Measurements from ENCODE around the gene TUBA4A. TPM values are rescaled to one million over a fixed set of nuclear protein-coding genes. Genes with fewer than 3 reads are reported as not detected.
A peak's percentile ranks its signal among the peaks of the same experiment; 100 is the strongest.
"Not testable (repeated sequence)": the region's sequence is repeated elsewhere in the genome, so short reads cannot be mapped to it uniquely, and the experiment has no call there.

Gene TUBA4A
- total RNA-seq, 2 donors from 2014 or later, result 51.7 to 159 TPM

DNA sequence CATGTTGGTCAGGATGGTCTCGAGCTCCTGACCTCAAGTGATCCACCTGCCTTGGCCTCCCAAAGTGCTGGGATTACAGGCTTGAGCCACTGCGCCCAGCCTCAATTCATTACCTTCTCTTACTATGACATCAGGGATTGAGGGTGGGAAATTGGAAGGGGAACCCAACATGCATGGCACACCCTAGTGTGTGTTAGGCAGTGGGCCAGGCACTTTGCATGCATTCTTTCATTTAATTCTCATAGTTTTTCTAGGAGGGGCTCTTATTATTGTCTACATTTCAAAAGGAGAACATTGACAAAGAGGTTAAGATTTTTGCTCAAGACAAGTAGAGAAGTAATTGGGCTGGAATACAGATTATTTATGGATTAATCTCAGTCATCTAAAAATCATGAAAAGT lies 14.6 kb upstream of the TUBA4A start:
- Histone ChIP-seq H3K9me3 (no peaks in the 10 kb centered on the region), H3K27ac (no peak overlapping the region), H3K36me3 (no peaks in the 10 kb centered on the region), H3K4me3 (no peak overlapping the region), H3K27me3 (no peaks in the 10 kb centered on the region), H3K4me1 (no peaks in the 10 kb centered on the region)
- TF ChIP-seq, protein P1, sequence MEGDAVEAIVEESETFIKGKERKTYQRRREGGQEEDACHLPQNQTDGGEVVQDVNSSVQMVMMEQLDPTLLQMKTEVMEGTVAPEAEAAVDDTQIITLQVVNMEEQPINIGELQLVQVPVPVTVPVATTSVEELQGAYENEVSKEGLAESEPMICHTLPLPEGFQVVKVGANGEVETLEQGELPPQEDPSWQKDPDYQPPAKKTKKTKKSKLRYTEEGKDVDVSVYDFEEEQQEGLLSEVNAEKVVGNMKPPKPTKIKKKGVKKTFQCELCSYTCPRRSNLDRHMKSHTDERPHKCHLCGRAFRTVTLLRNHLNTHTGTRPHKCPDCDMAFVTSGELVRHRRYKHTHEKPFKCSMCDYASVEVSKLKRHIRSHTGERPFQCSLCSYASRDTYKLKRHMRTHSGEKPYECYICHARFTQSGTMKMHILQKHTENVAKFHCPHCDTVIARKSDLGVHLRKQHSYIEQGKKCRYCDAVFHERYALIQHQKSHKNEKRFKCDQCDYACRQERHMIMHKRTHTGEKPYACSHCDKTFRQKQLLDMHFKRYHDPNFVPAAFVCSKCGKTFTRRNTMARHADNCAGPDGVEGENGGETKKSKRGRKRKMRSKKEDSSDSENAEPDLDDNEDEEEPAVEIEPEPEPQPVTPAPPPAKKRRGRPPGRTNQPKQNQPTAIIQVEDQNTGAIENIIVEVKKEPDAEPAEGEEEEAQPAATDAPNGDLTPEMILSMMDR (IDR thresholded peaks at IDR 0.05), result no peak
- DNase-seq (ENCODE audit: low spot score), result no peak

DNA sequence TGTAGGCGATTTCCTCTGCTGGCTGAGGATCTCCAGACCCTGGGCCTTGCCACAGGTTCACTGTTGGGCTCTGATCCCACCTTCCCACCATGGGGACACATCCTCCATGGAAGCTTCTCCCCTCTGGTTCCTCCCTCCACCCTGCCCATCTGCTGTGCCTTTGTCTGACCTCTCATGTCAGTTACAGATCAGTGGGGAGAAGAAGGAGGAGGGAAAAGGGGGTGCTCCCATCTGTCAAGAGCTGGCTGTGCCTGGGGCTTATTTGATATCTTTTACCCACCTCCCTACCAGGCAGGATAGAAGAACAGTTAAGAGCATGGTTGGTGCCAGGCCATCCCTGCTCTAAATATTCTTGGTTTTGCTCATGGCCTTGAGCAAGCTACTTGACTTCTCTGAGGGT lies 13.2 kb upstream of the TUBA4A start:
- TF ChIP-seq, protein P1 (IDR thresholded peaks at IDR 0.05), result no peak
- no peaks in the 10 kb centered on the region for H3K27me3 ChIP-seq
- H3K4me3 ChIP-seq, result no peak overlapping the region
- H3K9me3 ChIP-seq, result no peaks in the 10 kb centered on the region
- DNase-seq (ENCODE audit: low spot score), result no peak
- H3K4me1 ChIP-seq, result no peaks in the 10 kb centered on the region
- H3K27ac ChIP-seq, result no peak overlapping the region
- H3K36me3 ChIP-seq, result no peaks in the 10 kb centered on the region

DNA sequence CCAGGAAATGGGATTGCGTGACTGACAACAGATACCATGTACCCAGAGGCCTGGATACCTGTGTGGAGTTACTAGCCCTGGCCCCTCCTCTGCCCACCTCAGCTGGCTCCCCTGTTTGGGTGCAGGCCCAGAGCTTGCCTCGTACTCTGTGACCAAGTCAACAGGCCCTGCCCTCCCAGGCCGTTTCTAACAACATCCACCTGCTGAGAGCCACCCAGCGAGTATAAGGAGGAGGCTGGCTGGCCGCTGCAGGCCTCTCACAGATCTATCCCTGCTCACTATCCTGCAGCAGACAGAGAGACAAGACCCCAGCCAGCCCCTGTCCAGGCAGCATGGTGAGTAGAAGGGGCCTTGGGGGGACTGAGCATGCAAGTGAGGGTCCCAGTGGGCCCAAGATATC lies 12.5 kb upstream of the TUBA4A start:
- no peaks in the 10 kb centered on the region for H3K4me1 ChIP-seq
- TF ChIP-seq, protein P1 (IDR thresholded peaks at IDR 0.05), result no peak
- H3K36me3 ChIP-seq, result no peaks in the 10 kb centered on the region
- no peak overlapping the region for H3K27ac ChIP-seq
- H3K4me3 ChIP-seq, result no peak overlapping the region
- H3K27me3 ChIP-seq, result no peaks in the 10 kb centered on the region
- no peaks in the 10 kb centered on the region for H3K9me3 ChIP-seq
- DNase-seq (ENCODE audit: low spot score), result no peak

DNA sequence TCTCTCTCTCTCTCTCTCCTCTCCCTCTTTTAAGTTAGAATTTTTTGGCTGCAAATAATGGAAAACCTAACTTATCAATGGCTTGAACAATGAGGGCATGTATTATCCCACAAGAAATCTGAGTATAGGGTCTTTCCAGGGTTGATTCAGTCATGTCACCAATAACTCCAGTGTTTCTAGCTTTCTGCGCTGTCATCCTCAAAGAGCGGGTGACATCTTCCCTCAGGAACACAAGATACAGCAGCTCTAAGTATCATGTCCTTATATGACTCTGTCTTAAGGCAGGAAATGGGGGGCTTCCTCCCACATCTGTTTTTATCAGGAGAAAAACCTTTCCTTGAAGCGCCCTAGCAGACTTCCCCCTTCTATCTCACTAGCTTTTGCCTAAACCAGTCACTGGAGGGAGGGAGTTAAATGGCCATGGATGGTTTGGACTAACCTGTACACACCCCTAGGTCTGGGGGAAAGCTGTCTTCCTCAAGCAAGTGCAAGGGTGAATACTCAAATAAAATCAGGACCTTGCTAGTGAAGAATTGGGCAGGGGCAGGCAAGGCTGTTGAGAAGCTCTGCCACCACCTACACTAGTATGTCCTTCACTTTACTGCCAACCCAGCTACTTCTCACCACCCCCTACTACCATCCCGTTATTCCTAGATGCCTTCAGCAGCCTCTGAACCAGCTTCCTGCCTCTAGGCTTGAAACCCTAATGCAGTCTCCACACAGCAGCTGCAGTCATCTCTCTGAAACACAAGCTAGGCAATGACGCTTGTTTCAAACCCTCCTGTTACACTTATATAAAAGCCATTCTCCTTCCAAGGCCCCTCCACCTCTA lies 7.5 kb upstream of the TUBA4A start:
- no peak overlapping the region for H3K4me3 ChIP-seq
- TF ChIP-seq, protein P1 (IDR thresholded peaks at IDR 0.05), result no peak
- DNase-seq (ENCODE audit: low spot score), result no peak
- no peak overlapping the region for H3K27ac ChIP-seq
- H3K36me3 ChIP-seq, result no peaks in the 10 kb centered on the region
- H3K4me1 ChIP-seq, result no peaks in the 10 kb centered on the region
- no peaks in the 10 kb centered on the region for H3K9me3 ChIP-seq
- no peaks in the 10 kb centered on the region for H3K27me3 ChIP-seq

DNA sequence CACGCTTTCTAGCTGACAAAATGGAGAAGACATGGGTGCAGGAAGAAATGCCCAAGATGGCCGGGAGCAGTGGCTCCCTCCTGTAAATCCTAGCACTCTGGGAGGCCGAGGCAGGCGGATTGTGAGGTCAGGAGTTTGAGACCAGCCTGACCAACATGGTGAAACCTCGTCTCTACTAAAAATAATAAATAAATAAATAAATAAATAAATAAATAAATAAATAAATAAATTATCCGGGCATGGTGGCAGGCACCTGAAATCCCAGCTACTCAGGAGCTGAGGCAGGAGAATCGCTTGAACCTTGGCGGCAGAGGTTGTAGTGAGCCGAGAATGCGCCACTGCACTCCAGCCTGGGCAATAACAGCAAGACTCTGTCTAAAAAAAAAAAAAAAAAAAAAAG lies 5.2 kb upstream of the TUBA4A start:
- not testable (repeated sequence) for H3K9me3 ChIP-seq; H3K36me3 ChIP-seq; H3K4me1 ChIP-seq; H3K4me3 ChIP-seq; DNase-seq (ENCODE audit: low spot score); H3K27me3 ChIP-seq; H3K27ac ChIP-seq

DNA sequence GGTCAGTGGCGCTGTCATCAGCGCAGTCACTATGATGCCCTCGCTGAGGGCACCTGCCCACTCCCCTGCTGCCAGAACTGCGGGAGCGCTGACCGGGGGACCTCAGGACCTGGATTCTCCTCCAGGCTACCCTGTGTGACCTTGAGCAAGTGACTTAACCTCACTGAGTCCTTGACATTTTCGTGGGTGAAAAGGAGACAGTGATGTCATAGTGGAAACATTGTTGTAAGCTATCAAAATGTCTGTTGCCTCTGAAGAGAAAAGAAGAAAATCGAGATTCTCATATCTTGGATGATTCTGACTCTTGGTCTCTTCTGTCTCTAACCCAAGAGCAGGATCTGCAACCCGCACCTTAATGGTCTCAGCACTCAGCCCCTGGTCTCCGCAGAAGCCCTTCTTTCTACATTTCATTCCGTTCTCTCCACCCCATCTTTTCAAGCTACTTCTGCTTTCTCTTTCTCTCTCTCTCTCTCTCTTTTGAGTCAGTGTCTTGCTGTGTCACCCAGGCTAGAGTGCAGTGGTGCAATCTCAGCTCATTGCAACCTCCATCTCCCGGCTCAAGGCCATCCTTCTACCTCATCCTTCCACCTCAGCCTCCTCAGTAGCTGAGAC lies 978 bp upstream of the TUBA4A start:
- Histone ChIP-seq H3K9me3 (no peaks in the 10 kb centered on the region), H3K36me3 (peaks cover 5% of the 10 kb centered on the region), H3K27me3 (no peaks in the 10 kb centered on the region), H3K4me1 (peaks cover 0 to 37% of the 10 kb centered on the region in 2 donors), H3K27ac (peak overlapping the region; percentile 74 to 89), H3K4me3 (peak overlapping the region; percentile 62 to 68)
- DNase-seq (ENCODE audit: low spot score), result peak; percentile 64
- TF ChIP-seq, protein P1 (IDR thresholded peaks at IDR 0.05), result no peak
